Adrenal gland (tissue), 5 donors: ENCODE measurements around the gene SNAP47.

Source experiments
- POLR2A ChIP-seq, 2 donors: fragments of 450-650 bp; IDR thresholded peaks; one replicate each; pipeline ENCODE4 v1.6.1; 2017; ENCODE audit warnings: antibody characterized with exemption in 2 of 2, mild to moderate bottlenecking in 2 of 2, moderate library complexity in 1 of 2
- TF ChIP-seq, protein P1 (sequence below), 6 experiments: fragments of 450-650 bp in 4 of 6; fragments of 200-600 bp in 2 of 6; sonication (generic) in 1 of 6; IDR thresholded peaks; 1 replicate in 5 of 6; 2 replicates in 1 of 6; pipeline versions ENCODE4 v1.5.1 to v1.8.0; 2016 to 2021; ENCODE audit warnings: antibody characterized with exemption in 6 of 6, mild to moderate bottlenecking in 2 of 6, moderate library complexity in 1 of 6
- donor health status: DM: no; HTN: no; CAD: no.

DNA sequence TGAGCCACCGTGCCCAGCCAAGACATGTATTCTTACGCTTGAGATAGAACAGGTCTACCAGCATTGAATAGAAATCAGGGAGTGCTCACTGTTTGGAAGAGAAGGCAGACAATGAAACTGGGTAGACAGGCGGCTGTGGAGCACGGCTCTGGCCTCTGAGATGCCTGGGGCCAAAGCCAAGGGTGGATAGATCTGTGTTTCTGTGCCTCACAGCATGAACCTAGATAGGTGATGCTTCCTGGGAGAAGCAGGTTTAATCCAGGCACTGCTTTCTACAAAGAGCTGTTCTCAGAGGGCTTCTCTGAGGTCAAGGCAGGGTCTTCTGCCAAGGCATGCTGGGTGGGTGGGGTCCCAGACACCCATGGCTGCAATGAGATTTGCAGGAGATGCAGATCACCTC is 55.6 kb downstream of the SNAP47 start:
- TF ChIP-seq, protein P1, sequence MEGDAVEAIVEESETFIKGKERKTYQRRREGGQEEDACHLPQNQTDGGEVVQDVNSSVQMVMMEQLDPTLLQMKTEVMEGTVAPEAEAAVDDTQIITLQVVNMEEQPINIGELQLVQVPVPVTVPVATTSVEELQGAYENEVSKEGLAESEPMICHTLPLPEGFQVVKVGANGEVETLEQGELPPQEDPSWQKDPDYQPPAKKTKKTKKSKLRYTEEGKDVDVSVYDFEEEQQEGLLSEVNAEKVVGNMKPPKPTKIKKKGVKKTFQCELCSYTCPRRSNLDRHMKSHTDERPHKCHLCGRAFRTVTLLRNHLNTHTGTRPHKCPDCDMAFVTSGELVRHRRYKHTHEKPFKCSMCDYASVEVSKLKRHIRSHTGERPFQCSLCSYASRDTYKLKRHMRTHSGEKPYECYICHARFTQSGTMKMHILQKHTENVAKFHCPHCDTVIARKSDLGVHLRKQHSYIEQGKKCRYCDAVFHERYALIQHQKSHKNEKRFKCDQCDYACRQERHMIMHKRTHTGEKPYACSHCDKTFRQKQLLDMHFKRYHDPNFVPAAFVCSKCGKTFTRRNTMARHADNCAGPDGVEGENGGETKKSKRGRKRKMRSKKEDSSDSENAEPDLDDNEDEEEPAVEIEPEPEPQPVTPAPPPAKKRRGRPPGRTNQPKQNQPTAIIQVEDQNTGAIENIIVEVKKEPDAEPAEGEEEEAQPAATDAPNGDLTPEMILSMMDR (IDR thresholded peaks at IDR 0.05): no peak
- no peak for TF ChIP-seq POLR2A (IDR thresholded peaks at IDR 0.05)
